ENCODE measurements around the gene SCNM1. TPM values are rescaled to one million over a fixed set of nuclear protein-coding genes. Genes with fewer than 3 reads are reported as not detected.

The SCNM1 gene
- total and polyA plus RNA-seq, 2 experiments from 2014 or later = 27.1 to 92.3 TPM

DNA sequence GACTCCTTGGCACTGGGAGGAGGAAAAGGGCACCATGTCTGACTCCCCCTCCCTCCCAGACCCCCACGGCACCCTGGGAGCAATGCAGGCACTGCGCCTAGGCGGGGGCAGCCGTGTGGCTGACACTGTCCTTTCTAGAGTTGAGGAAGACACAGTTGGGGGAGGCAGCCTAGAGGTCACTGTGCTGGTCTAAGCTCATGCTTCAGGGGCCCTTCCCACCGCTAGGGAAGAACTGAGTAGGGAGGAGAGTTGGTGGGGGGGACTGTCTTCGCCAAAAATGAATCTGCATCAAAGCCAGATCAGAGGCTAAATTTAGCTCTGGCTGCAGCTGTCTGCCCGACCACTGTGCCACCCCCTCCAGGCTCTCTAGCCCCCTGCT, 22.9 kb upstream of the SCNM1 start (continued):
- TF ChIP-seq, protein P1, sequence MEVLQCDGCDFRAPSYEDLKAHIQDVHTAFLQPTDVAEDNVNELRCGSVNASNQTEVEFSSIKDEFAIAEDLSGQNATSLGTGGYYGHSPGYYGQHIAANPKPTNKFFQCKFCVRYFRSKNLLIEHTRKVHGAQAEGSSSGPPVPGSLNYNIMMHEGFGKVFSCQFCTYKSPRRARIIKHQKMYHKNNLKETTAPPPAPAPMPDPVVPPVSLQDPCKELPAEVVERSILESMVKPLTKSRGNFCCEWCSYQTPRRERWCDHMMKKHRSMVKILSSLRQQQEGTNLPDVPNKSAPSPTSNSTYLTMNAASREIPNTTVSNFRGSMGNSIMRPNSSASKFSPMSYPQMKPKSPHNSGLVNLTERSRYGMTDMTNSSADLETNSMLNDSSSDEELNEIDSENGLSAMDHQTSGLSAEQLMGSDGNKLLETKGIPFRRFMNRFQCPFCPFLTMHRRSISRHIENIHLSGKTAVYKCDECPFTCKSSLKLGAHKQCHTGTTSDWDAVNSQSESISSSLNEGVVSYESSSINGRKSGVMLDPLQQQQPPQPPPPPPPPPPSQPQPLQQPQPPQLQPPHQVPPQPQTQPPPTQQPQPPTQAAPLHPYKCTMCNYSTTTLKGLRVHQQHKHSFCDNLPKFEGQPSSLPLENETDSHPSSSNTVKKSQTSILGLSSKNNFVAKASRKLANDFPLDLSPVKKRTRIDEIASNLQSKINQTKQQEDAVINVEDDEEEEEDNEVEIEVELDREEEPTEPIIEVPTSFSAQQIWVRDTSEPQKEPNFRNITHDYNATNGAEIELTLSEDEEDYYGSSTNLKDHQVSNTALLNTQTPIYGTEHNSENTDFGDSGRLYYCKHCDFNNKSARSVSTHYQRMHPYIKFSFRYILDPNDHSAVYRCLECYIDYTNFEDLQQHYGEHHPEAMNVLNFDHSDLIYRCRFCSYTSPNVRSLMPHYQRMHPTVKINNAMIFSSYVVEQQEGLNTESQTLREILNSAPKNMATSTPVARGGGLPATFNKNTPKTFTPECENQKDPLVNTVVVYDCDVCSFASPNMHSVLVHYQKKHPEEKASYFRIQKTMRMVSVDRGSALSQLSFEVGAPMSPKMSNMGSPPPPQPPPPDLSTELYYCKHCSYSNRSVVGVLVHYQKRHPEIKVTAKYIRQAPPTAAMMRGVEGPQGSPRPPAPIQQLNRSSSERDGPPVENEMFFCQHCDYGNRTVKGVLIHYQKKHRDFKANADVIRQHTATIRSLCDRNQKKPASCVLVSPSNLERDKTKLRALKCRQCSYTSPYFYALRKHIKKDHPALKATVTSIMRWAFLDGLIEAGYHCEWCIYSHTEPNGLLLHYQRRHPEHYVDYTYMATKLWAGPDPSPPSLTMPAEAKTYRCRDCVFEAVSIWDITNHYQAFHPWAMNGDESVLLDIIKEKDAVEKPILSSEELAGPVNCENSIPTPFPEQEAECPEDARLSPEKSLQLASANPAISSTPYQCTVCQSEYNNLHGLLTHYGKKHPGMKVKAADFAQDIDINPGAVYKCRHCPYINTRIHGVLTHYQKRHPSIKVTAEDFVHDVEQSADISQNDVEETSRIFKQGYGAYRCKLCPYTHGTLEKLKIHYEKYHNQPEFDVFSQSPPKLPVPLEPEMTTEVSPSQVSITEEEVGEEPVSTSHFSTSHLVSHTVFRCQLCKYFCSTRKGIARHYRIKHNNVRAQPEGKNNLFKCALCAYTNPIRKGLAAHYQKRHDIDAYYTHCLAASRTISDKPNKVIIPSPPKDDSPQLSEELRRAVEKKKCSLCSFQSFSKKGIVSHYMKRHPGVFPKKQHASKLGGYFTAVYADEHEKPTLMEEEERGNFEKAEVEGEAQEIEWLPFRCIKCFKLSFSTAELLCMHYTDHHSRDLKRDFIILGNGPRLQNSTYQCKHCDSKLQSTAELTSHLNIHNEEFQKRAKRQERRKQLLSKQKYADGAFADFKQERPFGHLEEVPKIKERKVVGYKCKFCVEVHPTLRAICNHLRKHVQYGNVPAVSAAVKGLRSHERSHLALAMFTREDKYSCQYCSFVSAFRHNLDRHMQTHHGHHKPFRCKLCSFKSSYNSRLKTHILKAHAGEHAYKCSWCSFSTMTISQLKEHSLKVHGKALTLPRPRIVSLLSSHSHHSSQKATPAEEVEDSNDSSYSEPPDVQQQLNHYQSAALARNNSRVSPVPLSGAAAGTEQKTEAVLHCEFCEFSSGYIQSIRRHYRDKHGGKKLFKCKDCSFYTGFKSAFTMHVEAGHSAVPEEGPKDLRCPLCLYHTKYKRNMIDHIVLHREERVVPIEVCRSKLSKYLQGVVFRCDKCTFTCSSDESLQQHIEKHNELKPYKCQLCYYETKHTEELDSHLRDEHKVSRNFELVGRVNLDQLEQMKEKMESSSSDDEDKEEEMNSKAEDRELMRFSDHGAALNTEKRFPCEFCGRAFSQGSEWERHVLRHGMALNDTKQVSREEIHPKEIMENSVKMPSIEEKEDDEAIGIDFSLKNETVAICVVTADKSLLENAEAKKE (CRISPR knock-in tag; IDR thresholded peaks at IDR 0.05) = no peak
- TF ChIP-seq STAT1 (IDR thresholded peaks at IDR 0.05; ENCODE audit: unreplicated experiment) (no peak), EZH2 (IDR thresholded peaks at IDR 0.05; ENCODE audit: low read depth, unreplicated experiment) (no peak), ETS1 (IDR thresholded peaks at IDR 0.05) (no peak), POLR2AphosphoS5 (IDR thresholded peaks at IDR 0.05; ENCODE audit: low read depth) (no peak)

DNA sequence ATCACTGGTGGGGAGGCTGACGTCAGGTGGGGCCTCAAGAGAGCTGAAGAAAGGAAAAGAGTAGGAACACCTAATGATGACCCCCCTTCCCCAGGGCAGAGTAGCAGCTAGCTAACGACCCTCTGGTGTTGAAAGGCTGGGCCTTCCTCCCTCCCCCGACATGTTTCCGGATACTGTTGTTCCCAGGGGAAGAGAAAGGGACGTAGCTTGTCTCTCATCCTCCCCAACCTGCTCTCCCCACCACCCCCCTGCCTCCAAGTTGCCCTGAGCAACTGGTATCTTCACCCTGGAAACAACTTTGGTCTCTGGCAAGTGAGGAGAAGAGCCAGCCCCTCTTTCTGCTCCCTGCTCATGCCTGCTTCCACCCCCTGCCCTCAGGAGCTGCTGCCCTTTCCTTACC, 22.0 kb upstream of the SCNM1 start:
- Mint-ChIP-seq H3K36me3 (ENCODE audit: low read depth) (no peaks in the 10 kb centered on the region; the same call in 2 of the 3 replicates), H3K4me1 (peaks cover 39% of the 10 kb centered on the region), H3K27ac (no peak overlapping the region; the same call in 1 of the 2 replicates), H3K9me3 (no peaks in the 10 kb centered on the region), H3K27me3 (ENCODE audit: insufficient read depth, low read depth, poor library complexity) (peaks cover 37% of the 10 kb centered on the region), H3K4me3 (peak overlapping the region; percentile 82)
- ATAC-seq = no peak
- Histone ChIP-seq H3F3A (replicated peaks; ENCODE audit: low read depth) (peaks cover 9% of the 10 kb centered on the region; the same call in 1 of the 2 replicates), H4K20me1 (replicated peaks; ENCODE audit: insufficient read depth) (peaks cover 5% of the 10 kb centered on the region; the same call in 1 of the 2 replicates), H3K4me2 (peak overlapping the region; percentile 98), H3K36me3 (ENCODE audit: insufficient read depth) (no peaks in the 10 kb centered on the region), H3K4me1 (ENCODE audit: insufficient read depth) (peaks cover 35% of the 10 kb centered on the region), H3K27ac (ENCODE audit: low read depth) (peak overlapping the region; percentile 39; the same call in 1 of the 2 replicates), H3K4me3 (peak overlapping the region; percentile 96), H3K27me3 (ENCODE audit: insufficient read depth) (peaks cover 35% of the 10 kb centered on the region), H3K79me2 (replicated peaks; ENCODE audit: insufficient read depth) (no peaks in the 10 kb centered on the region; the same call in 1 of the 2 replicates), H3K9me2 (ENCODE audit: insufficient read depth) (no peaks in the 10 kb centered on the region), H2AFZ (no peak overlapping the region)
- peak; percentile 62 for DNase-seq (ENCODE audit: low spot score)
- TF ChIP-seq, protein P2, sequence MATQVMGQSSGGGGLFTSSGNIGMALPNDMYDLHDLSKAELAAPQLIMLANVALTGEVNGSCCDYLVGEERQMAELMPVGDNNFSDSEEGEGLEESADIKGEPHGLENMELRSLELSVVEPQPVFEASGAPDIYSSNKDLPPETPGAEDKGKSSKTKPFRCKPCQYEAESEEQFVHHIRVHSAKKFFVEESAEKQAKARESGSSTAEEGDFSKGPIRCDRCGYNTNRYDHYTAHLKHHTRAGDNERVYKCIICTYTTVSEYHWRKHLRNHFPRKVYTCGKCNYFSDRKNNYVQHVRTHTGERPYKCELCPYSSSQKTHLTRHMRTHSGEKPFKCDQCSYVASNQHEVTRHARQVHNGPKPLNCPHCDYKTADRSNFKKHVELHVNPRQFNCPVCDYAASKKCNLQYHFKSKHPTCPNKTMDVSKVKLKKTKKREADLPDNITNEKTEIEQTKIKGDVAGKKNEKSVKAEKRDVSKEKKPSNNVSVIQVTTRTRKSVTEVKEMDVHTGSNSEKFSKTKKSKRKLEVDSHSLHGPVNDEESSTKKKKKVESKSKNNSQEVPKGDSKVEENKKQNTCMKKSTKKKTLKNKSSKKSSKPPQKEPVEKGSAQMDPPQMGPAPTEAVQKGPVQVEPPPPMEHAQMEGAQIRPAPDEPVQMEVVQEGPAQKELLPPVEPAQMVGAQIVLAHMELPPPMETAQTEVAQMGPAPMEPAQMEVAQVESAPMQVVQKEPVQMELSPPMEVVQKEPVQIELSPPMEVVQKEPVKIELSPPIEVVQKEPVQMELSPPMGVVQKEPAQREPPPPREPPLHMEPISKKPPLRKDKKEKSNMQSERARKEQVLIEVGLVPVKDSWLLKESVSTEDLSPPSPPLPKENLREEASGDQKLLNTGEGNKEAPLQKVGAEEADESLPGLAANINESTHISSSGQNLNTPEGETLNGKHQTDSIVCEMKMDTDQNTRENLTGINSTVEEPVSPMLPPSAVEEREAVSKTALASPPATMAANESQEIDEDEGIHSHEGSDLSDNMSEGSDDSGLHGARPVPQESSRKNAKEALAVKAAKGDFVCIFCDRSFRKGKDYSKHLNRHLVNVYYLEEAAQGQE (IDR thresholded peaks at IDR 0.05; ENCODE audit: unreplicated experiment) = no peak
- TF ChIP-seq EZH2phosphoT487 (IDR thresholded peaks at IDR 0.05; ENCODE audit: unreplicated experiment) = no peak
- TF ChIP-seq JUNB (IDR thresholded peaks at IDR 0.05; ENCODE audit: unreplicated experiment) = no peak

Measured in GM23338 (cell line).